ENCODE data around the gene SLC18A3. TPM values are rescaled to one million over a fixed set of nuclear protein-coding genes. Genes with fewer than 3 reads are reported as not detected.

Gene SLC18A3
- total RNA-seq, 1 experiment from 2014 or later, result not detected

DNA sequence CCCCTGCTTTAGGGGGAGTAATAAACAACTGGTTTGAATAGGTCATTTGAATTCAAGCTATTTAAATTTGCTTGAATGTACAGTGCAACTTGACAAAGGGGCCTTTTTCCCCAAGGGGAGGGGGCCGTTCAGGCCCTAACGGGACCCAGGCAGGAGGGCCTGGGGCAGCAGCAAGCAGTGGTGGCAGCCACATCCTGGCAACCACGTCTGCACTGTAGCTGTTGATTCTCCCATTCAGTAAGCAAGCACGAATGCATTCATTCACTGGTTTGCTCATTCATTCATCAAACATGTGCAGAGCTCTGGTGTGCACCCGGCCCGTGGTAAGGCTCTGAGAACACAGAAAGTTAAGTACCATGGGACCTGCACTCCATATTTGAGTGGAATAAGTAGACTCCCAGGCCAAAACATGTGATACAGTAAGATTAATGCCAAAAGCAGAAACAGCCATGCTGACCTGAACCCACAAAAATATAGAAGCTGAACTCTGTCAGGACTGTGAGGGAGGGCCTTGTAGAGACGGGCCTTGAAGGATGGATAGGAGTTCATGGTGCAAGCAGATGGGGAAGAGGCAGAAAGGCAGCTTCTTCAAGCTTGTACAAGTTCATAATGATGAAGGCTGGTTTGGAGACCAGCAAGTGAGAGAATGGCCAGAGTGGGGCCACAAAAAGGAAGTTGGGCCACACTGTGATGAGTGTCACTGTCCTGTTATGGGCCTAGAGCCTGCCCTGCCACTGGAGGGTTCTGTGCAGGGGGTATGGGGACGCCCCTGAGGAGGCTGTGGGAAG, 40.0 kb downstream of the SLC18A3 start:
- Histone ChIP-seq H3K4ac (ENCODE audit: low read depth, low read length) (no peak overlapping the region), H4K91ac (ENCODE audit: insufficient read length, low read depth, low read length) (no peak overlapping the region), H3K9me3 (ENCODE audit: control insufficient read depth, low read depth, low read length) (no peaks in the 10 kb centered on the region), H2BK15ac (ENCODE audit: low read depth, low read length) (no peak overlapping the region), H3K4me2 (ENCODE audit: insufficient read depth, insufficient read length, low read length) (no peak overlapping the region), H3K23ac (ENCODE audit: insufficient read length, low read depth, low read length) (no peak overlapping the region), H3T11ph (ENCODE audit: low read length) (no peak overlapping the region), H4K8ac (replicated peaks; ENCODE audit: insufficient read length, low read depth, low read length) (no peak overlapping the region), H3K79me1 (ENCODE audit: insufficient read depth, low read depth, low read length, poor library complexity, severe bottlenecking) (no peaks in the 10 kb centered on the region), H4K20me1 (ENCODE audit: control insufficient read depth, insufficient read depth, insufficient read length) (no peaks in the 10 kb centered on the region), H3K23me2 (ENCODE audit: insufficient read length, low read depth, low read length, poor library complexity, severe bottlenecking) (no peaks in the 10 kb centered on the region), H2AK5ac (ENCODE audit: insufficient read length, low read length) (no peak overlapping the region), H3K14ac (ENCODE audit: insufficient read depth, low read length) (no peak overlapping the region; the same call in 1 of the 2 replicates), H2BK120ac (ENCODE audit: low read depth, low read length, poor library complexity, severe bottlenecking) (no peak overlapping the region), H3K4me1 (ENCODE audit: insufficient read depth, low read length) (no peaks in the 10 kb centered on the region), H2BK12ac (ENCODE audit: insufficient read length, low read depth, low read length) (no peak overlapping the region), H3K9ac (ENCODE audit: extremely low read depth, insufficient read length, low read length) (no peak overlapping the region), H3K79me2 (ENCODE audit: insufficient read depth, low read length) (no peaks in the 10 kb centered on the region), H3K27ac (ENCODE audit: insufficient read length, low read depth, low read length) (no peak overlapping the region), H2BK5ac (ENCODE audit: insufficient read length, low read length) (no peak overlapping the region), H3K27me3 (ENCODE audit: insufficient read depth, low read length) (no peaks in the 10 kb centered on the region; the same call in 1 of the 2 replicates), H3K18ac (ENCODE audit: insufficient read length, low read depth, low read length) (no peak overlapping the region), H2BK20ac (ENCODE audit: low read depth, low read length, poor library complexity, severe bottlenecking) (no peak overlapping the region), H3K56ac (ENCODE audit: insufficient read length, low read depth, low read length) (no peak overlapping the region), H2AFZ (ENCODE audit: low read length) (no peak overlapping the region), H4K5ac (ENCODE audit: insufficient read length, low read depth, low read length) (no peak overlapping the region)
- H3K27me3 Mint-ChIP-seq (ENCODE audit: low read depth), result peaks cover 54% of the 10 kb centered on the region
- H3K36me3 Mint-ChIP-seq (ENCODE audit: insufficient read depth in 1 of 3, low read depth in 3 of 3), result no peaks in the 10 kb centered on the region
- TF ChIP-seq, protein P1, sequence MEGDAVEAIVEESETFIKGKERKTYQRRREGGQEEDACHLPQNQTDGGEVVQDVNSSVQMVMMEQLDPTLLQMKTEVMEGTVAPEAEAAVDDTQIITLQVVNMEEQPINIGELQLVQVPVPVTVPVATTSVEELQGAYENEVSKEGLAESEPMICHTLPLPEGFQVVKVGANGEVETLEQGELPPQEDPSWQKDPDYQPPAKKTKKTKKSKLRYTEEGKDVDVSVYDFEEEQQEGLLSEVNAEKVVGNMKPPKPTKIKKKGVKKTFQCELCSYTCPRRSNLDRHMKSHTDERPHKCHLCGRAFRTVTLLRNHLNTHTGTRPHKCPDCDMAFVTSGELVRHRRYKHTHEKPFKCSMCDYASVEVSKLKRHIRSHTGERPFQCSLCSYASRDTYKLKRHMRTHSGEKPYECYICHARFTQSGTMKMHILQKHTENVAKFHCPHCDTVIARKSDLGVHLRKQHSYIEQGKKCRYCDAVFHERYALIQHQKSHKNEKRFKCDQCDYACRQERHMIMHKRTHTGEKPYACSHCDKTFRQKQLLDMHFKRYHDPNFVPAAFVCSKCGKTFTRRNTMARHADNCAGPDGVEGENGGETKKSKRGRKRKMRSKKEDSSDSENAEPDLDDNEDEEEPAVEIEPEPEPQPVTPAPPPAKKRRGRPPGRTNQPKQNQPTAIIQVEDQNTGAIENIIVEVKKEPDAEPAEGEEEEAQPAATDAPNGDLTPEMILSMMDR (conservative IDR thresholded peaks at IDR 0.05), result no peak
- H3K9me3 Mint-ChIP-seq, result no peaks in the 10 kb centered on the region
- WGBS (ENCODE audit: extremely low coverage, insufficient read length, low lambda C conversion rate), result no CpG with 5 or more reads among the region's 8 CpGs
- H3K27ac Mint-ChIP-seq, result no peak overlapping the region
- peak; percentile 12 for DNase-seq
- H3K4me3 Mint-ChIP-seq, result no peak overlapping the region
- peaks cover 9 to 13% of the 10 kb centered on the region in 2 experiments for H3K4me1 Mint-ChIP-seq

Data from H9 (cell line).